HepG2 (cell line): ENCODE data around the gene GLRX5. TPM values are rescaled to one million over a fixed set of nuclear protein-coding genes. Genes with fewer than 3 reads are reported as not detected.

Source experiments
- ATAC-seq: fragments of 200-7000 bp; cut with Tn5 transposase; 3 replicates; pipeline ENCODE4 v1.9.1; 2020; ENCODE audit warnings: mild to moderate bottlenecking, moderate library complexity
- BruUV-seq: library from RNA; stranded (reverse); fragments of 400-500 nt; replicated peaks from 2 replicates; lab custom pipeline; 2021; lab: Mats Ljungman, UMichigan
- CTCF ChIA-PET: fragments of 300-600 bp; formaldehyde crosslinking; extraction: SDS; loops from one replicate; lab custom pipeline; 2021; ENCODE audit warnings: low total read pairs, inconsistent platforms, low intra/inter-chr PET ratio; lab: Yijun Ruan, JAX
- POLR2A ChIA-PET: fragments of 350-600 bp; sonication (Branson Sonifier 250); formaldehyde crosslinking; loops from one replicate; lab custom pipeline; 2020; ENCODE audit warnings: antibody characterized with exemption, inconsistent platforms; lab: Yijun Ruan, JAX
- DNase-seq: peaks from one replicate; pipeline ENCODE4 v3.0.0-alpha.2; 2015; ENCODE audit warnings: low spot score
- FAIRE-seq: peaks from 3 replicates; lab custom pipeline; 2011; peaks lifted over from hg19 to GRCh38; lab: Jason Lieb, UNC
- H2AFZ ChIP-seq: one replicate; pipeline ENCODE4 v1.6.1; 2011; ENCODE audit warnings: low read length, inconsistent platforms
- H3K27ac ChIP-seq: fragments of 300-600 bp; 3 replicates; pipeline ENCODE4 v1.8.0; 2011; ENCODE audit warnings: mixed run types, mild to moderate bottlenecking, mixed read lengths, low read length, inconsistent platforms; ENCODE audit not compliant: insufficient read depth; ENCODE audit errors: extremely low read length
- H3K27me3 ChIP-seq, 2 experiments: fragments of 200-600 bp in 1 of 2; 2 replicates in 1 of 2; 3 replicates in 1 of 2; pipeline versions ENCODE4 v1.6.0 to v1.8.0; 2011; ENCODE audit warnings: low read length in 2 of 2, mild to moderate bottlenecking in 2 of 2, moderate library complexity in 2 of 2, inconsistent platforms in 1 of 2; ENCODE audit not compliant: insufficient read depth in 2 of 2, control insufficient read depth in 1 of 2
- H3K36me3 ChIP-seq, 2 experiments: fragments of 200-600 bp in 1 of 2; replicated peaks in 1 of 2; 2 replicates in 1 of 2; 3 replicates in 1 of 2; pipeline versions ENCODE4 v1.5.1 to v1.8.0; 2011; ENCODE audit warnings: low read length in 2 of 2, inconsistent platforms in 1 of 2; ENCODE audit not compliant: insufficient read depth in 2 of 2, control insufficient read depth in 1 of 2
- H3K4me1 ChIP-seq: 2 replicates; pipeline ENCODE4 v1.5.1; 2012; ENCODE audit warnings: low read length, inconsistent platforms; ENCODE audit not compliant: insufficient read depth
- H3K4me2 ChIP-seq: 2 replicates; pipeline ENCODE4 v1.6.0; 2011; ENCODE audit warnings: low read depth, low read length, inconsistent platforms
- H3K4me3 ChIP-seq, 3 experiments: fragments of 200-600 bp in 1 of 3; sonication (generic), shearing (Covaris generic) in 1 of 3; replicated peaks in 1 of 3; 2 replicates each; pipeline ENCODE4 v1.5.1; 2011 to 2016; ENCODE audit warnings: low read length in 3 of 3, inconsistent platforms in 2 of 3, low read depth in 2 of 3, mild to moderate bottlenecking in 2 of 3, control low read depth in 1 of 3, mixed read lengths in 1 of 3; ENCODE audit not compliant: insufficient read depth in 1 of 3
- H3K79me2 ChIP-seq: one replicate; pipeline ENCODE4 v1.6.1; 2011; ENCODE audit warnings: low read length, inconsistent platforms; ENCODE audit not compliant: insufficient read depth
- H3K9ac ChIP-seq: 2 replicates; pipeline ENCODE4 v1.6.0; 2011; ENCODE audit warnings: mild to moderate bottlenecking, low read depth, low read length, inconsistent platforms; ENCODE audit not compliant: insufficient read depth
- H3K9me3 ChIP-seq: 2 replicates; pipeline ENCODE4 v1.5.1; 2012; ENCODE audit warnings: mild to moderate bottlenecking, low read length
- H4K20me1 ChIP-seq: 2 replicates; pipeline ENCODE4 v1.6.0; 2011; ENCODE audit warnings: inconsistent platforms, mild to moderate bottlenecking, low read length, moderate library complexity; ENCODE audit not compliant: insufficient read depth
- DBP ChIP-seq: sonication (generic); formaldehyde crosslinking; IDR thresholded peaks from 2 replicates; pipeline ENCODE4 v1.4.0; 2020; ENCODE audit warnings: missing genetic modification reagents; ENCODE audit errors: not compliant biosample characterization
- IRX3 ChIP-seq: sonication (generic); formaldehyde crosslinking; IDR thresholded peaks from 2 replicates; pipeline ENCODE4 v1.8.1; 2023; ENCODE audit warnings: mild to moderate bottlenecking, low read depth, missing genetic modification reagents, borderline replicate concordance
- MLX ChIP-seq: IDR thresholded peaks from 2 replicates; pipeline ENCODE4 v1.6.1; 2016
- NBN ChIP-seq: fragments of 450-650 bp; conservative IDR thresholded peaks from 2 replicates; pipeline ENCODE4 v1.6.1; 2017
- ZNF383 ChIP-seq: sonication (generic); formaldehyde crosslinking; IDR thresholded peaks from 2 replicates; pipeline ENCODE4 v1.4.0; 2020; ENCODE audit warnings: missing genetic modification reagents, mild to moderate bottlenecking, borderline replicate concordance
- ZNF451 ChIP-seq: sonication (generic); formaldehyde crosslinking; IDR thresholded peaks from 2 replicates; pipeline ENCODE4 v1.5.0; 2020; ENCODE audit warnings: mild to moderate bottlenecking, missing genetic modification reagents
- ZNF644 ChIP-seq: IDR thresholded peaks from 2 replicates; pipeline ENCODE4 v1.6.1; 2016; ENCODE audit warnings: low read depth
- ZNF7 ChIP-seq: IDR thresholded peaks from 2 replicates; pipeline ENCODE4 v1.6.1; 2016; ENCODE audit warnings: missing biosample characterization, missing genetic modification reagents
- ZNF737 ChIP-seq: sonication (generic); formaldehyde crosslinking; IDR thresholded peaks from 2 replicates; pipeline ENCODE4 v1.5.0; 2020; ENCODE audit warnings: missing genetic modification reagents, mild to moderate bottlenecking, borderline replicate concordance
- ZNF780A ChIP-seq: sonication (generic); formaldehyde crosslinking; IDR thresholded peaks from 2 replicates; pipeline ENCODE4 v1.8.0; 2022; ENCODE audit warnings: mild to moderate bottlenecking, missing genetic modification reagents, moderate library complexity
- WGBS: methylation state at CpG from one replicate; pipeline ENCODE4 v1.1.6; 2017; ENCODE audit warnings: low lambda C conversion rate; 5-methylcytosine and 5-hydroxymethylcytosine counted together
- in situ Hi-C: cut with HindIII; loops from 2 replicates; pipeline ENCODE4 v1.10.0; 2017; ENCODE audit warnings: low pct_unique_long_range_greater_than_20kb; ENCODE audit not compliant: extremely low pct_ligation_motif_present
- intact Hi-C: fragments of 100-400 bp; cut with micrococcal nuclease; formaldehyde crosslinking; loops from one replicate; pipeline ENCODE4 v1.10.0; 2022; ENCODE audit not compliant: unreplicated experiment
- polyA plus RNA-seq, 8 experiments: library from polyadenylated mRNA; depleted of rRNA in 3 of 8; stranded (reverse) in 7 of 8; unstranded in 1 of 8; fragments of >200 nt; fragmentation: Illumina TruSeq in 4 of 8; extraction: Trizol in 4 of 8; gene quantifications; 2 replicates each; pipeline versions ENCODE4 v1.2.1 to v1.2.3, GENCODE V29; 2011 to 2016; ENCODE audit warnings: low read depth in 4 of 8, missing spikeins in 1 of 8, mixed read lengths in 1 of 8; ENCODE audit not compliant: insufficient read depth in 1 of 8
- total RNA-seq, 5 experiments: library from RNA; depleted of rRNA; stranded (reverse); fragments of >200 nt; fragmentation: Illumina TruSeq; extraction: Trizol; gene quantifications; 2 replicates each; pipeline ENCODE4 v1.2.3, GENCODE V29; 2016; ENCODE audit warnings: low read depth in 1 of 5

GLRX5 gene
- total and polyA plus RNA-seq, 2 of the 13 experiments (the other 11 are each of a cell fraction or from before 2014, with no cell fraction given): 122 to 146 TPM

GRCh38 chr14:95518045-95518751 lies 16.7 kb upstream of the GLRX5 start:
- no peak for ATAC-seq
- intact Hi-C loops (no loop called here), in situ Hi-C loops (no loop called here)
- no peak overlapping the region for H3K9ac ChIP-seq
- ChIA-PET POLR2A (interaction anchor here (1.0 to 1.5 kb wide), 2 partner anchors 16 to 65 kb away, joined by 3 read pairs; partner anchors contain the start of gene GLRX5), CTCF (no interaction called here)
- no peak for FAIRE-seq
- no peak overlapping the region for H3K4me3 ChIP-seq
- no peaks in the 10 kb centered on the region for H3K9me3 ChIP-seq
- no peak for DNase-seq
- no peaks in the 10 kb centered on the region; a peak in 1 of 5 replicates for H3K27me3 ChIP-seq
- no peaks in the 10 kb centered on the region for H3K36me3 ChIP-seq
- H4K20me1 ChIP-seq: no peaks in the 10 kb centered on the region
- no peak overlapping the region for H3K27ac ChIP-seq
- no peak for TF ChIP-seq DBP
- TF ChIP-seq ZNF451 (CRISPR knock-in tag): no peak
- TF ChIP-seq IRX3 (CRISPR knock-in tag): no peak
- no peak for TF ChIP-seq NBN
- H2AFZ ChIP-seq: no peak overlapping the region
- WGBS: 88% methylated on average over 7 of the region's 8 CpGs
- H3K4me2 ChIP-seq: no peak overlapping the region
- peaks cover 23% of the 10 kb centered on the region for H3K79me2 ChIP-seq
- peaks cover 90% of the 10 kb centered on the region for H3K4me1 ChIP-seq
- BruUV-seq: no TSS peak

- Histone ChIP-seq H3K9ac (no peak overlapping the region), H3K27me3 (no peaks in the 10 kb centered on the region; a peak in 1 of 5 replicates), H3K4me1 (peaks cover 92% of the 10 kb centered on the region), H3K27ac (no peak overlapping the region), H3K9me3 (no peaks in the 10 kb centered on the region), H2AFZ (no peak overlapping the region), H3K4me2 (no peak overlapping the region), H4K20me1 (no peaks in the 10 kb centered on the region), H3K36me3 (no peaks in the 10 kb centered on the region), H3K79me2 (peaks cover 13% of the 10 kb centered on the region), H3K4me3 (no peak overlapping the region)
- in situ Hi-C loops (no loop called here), intact Hi-C loops (loop anchor here (5.0 kb wide), 1 partner anchor 32 kb away; no protein-coding TSS in a partner anchor)
- 96% methylated on average over 6 of the region's 6 CpGs for WGBS
- ChIA-PET CTCF (no interaction called here), POLR2A (interaction anchor here (1.5 to 1.6 kb wide), 2 partner anchors 15 to 18 kb away, joined by 3 read pairs; partner anchors contain the start of gene GLRX5)
- FAIRE-seq: no peak
- BruUV-seq: no TSS peak
- ATAC-seq: no peak
- DNase-seq: no peak
- TF ChIP-seq ZNF7 (CRISPR knock-in tag) (no peak), ZNF644 (CRISPR knock-in tag) (no peak), ZNF780A (CRISPR knock-in tag) (no peak), MLX (no peak), ZNF383 (CRISPR knock-in tag) (no peak), ZNF737 (CRISPR knock-in tag) (no peak)
Observed at GRCh38 chr14:95519699-95520098, 15.2 kb upstream of the GLRX5 start.
